Common myeloid progenitor, CD34-positive (primary cell): Measurements from ENCODE around the gene CTRL.

Experiments used
- CTCF ChIA-PET: fragments of 350-600 bp; sonication (Branson Sonifier 250); formaldehyde crosslinking; loops from one replicate; lab custom pipeline; 2021; ENCODE audit warnings: antibody characterized with exemption; lab: Charles Lee
- POLR2A ChIA-PET: fragments of 350-600 bp; sonication (Branson Sonifier 250); formaldehyde crosslinking; loops from one replicate; lab custom pipeline; 2021; ENCODE audit warnings: antibody characterized with exemption; lab: Charles Lee
- DNase-seq, 3 donors: peaks; one replicate each; pipeline versions ENCODE4 v3.0.0 to v3.0.0-alpha.2; 2013
- H3K27ac ChIP-seq, 2 experiments: 1 replicate in 1 of 2; 2 replicates in 1 of 2; pipeline ENCODE4 v1.7.0; 2013; ENCODE audit warnings: inconsistent platforms in 2 of 2, low read length in 2 of 2, mild to moderate bottlenecking in 2 of 2, low read depth in 1 of 2, moderate library complexity in 1 of 2; ENCODE audit not compliant: severe bottlenecking in 2 of 2, insufficient read depth in 1 of 2, poor library complexity in 1 of 2
- H3K27me3 ChIP-seq, 5 experiments: replicated peaks in 2 of 5; 1 replicate in 3 of 5; 2 replicates in 2 of 5; pipeline versions ENCODE4 v1.6.1 to v1.7.0; 2013; ENCODE audit warnings: low read length in 4 of 5, mild to moderate bottlenecking in 2 of 5, moderate library complexity in 2 of 5, inconsistent platforms in 1 of 5; ENCODE audit not compliant: insufficient read depth in 5 of 5, control insufficient read depth in 4 of 5
- H3K36me3 ChIP-seq, 4 experiments: 1 replicate in 2 of 4; 2 replicates in 2 of 4; pipeline versions ENCODE4 v1.6.1 to v1.7.0; 2013; ENCODE audit warnings: low read length in 3 of 4, control low read depth in 1 of 4, mild to moderate bottlenecking in 1 of 4; ENCODE audit not compliant: control insufficient read depth in 4 of 4, insufficient read depth in 4 of 4
- H3K4me1 ChIP-seq, 4 experiments: 1 replicate in 3 of 4; 2 replicates in 1 of 4; pipeline versions ENCODE4 v1.6.1 to v1.7.1; 2013; ENCODE audit warnings: low read length in 3 of 4, mild to moderate bottlenecking in 3 of 4, control low read depth in 1 of 4, inconsistent platforms in 1 of 4, moderate library complexity in 1 of 4; ENCODE audit not compliant: control insufficient read depth in 4 of 4, insufficient read depth in 4 of 4; ENCODE audit errors: control extremely low read depth in 1 of 4
- H3K4me3 ChIP-seq, 7 experiments: 1 replicate in 4 of 7; 2 replicates in 3 of 7; pipeline versions ENCODE4 v1.5.1 to v1.7.0; 2013; ENCODE audit warnings: mild to moderate bottlenecking in 7 of 7, low read length in 6 of 7, moderate library complexity in 6 of 7, inconsistent platforms in 2 of 7, low read depth in 2 of 7, control low read depth in 1 of 7; ENCODE audit not compliant: insufficient read depth in 4 of 7, control insufficient read depth in 1 of 7; ENCODE audit errors: extremely low read depth in 1 of 7
- H3K9me3 ChIP-seq, 5 experiments: 1 replicate in 4 of 5; 2 replicates in 1 of 5; pipeline versions ENCODE4 v1.6.1 to v1.7.1; 2013; ENCODE audit warnings: low read length in 4 of 5, mild to moderate bottlenecking in 2 of 5, inconsistent platforms in 1 of 5, low read depth in 1 of 5, moderate library complexity in 1 of 5; ENCODE audit not compliant: control insufficient read depth in 4 of 5, insufficient read depth in 2 of 5; ENCODE audit errors: control extremely low read depth in 1 of 5
- WGBS: methylation state at CpG from one replicate; pipeline ENCODE4 v1.1.5; 2013; ENCODE audit not compliant: insufficient coverage; 5-methylcytosine and 5-hydroxymethylcytosine counted together

Gene CTRL

DNA sequence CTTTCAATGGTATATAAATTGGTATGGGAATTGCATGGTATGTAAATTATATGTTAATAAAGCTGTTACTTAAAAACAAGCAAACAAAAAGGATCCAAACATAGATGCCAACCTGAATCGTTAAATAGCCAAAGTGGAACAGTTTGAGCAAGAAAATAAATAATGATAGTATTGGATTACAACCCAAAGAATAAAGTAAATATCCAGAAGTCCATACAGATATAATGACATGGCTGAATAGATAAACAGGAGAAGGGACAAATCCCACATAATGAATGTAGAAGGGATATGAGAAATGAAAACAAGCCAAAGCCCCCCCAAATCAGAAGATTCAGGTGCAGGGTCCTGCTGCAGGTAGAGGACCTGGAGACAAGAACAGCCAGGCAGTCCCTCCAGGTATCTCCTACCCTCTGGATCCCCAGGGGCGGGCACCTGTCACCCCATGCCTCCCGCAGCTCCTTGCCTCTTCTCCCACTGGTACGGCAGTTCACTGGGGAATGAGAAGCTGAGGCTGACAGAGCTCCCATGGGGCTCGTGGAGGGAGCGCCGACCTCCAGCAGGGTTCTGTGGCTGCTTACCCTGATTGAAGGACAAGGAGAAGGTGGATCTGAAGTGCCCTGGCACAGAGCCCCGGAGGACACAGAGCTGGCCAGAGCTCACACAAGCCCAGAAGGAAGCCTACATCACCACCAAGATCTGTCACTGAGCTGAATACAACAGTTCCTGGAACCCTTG lies 22.1 kb upstream of the CTRL start:
- Histone ChIP-seq H3K4me1 (no peaks in the 10 kb centered on the region), H3K4me3 (no peak overlapping the region), H3K36me3 (peaks cover 0 to 57% (median 15%) of the 10 kb centered on the region in 4 experiments), H3K27me3 (no peaks in the 10 kb centered on the region), H3K27ac (no peak overlapping the region), H3K9me3 (no peaks in the 10 kb centered on the region)
- WGBS, result 100% methylated on average over 6 of the region's 8 CpGs
- DNase-seq, result no peak
- ChIA-PET POLR2A (no interaction called here), CTCF (interaction anchor here (1.0 to 1.7 kb wide), 3 partner anchors 12 to 33 kb away, joined by 3 to 5 read pairs (median 3); no protein-coding TSS in a partner anchor)

DNA sequence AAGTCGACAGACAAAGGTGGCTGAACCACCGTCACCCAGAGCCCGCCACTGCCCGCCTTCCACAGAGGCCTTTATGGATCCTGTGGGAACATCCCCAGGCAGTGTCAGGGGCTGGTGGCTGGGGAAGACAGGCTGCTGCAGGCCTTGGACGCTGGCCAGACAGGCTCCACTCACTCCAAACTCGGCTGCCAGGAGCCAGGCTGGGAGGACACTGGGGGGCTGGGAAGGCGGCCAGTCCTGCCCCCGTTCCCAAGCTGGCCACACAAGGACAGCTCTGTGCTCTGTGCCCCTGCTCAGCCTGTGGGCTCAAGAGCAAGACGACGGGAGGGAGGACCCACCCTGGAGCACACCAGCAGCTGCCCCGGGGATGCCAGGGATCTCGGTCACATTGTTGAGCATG lies 19.8 kb upstream of the CTRL start:
- Histone ChIP-seq H3K27me3 (no peaks in the 10 kb centered on the region), H3K36me3 (peaks cover 2 to 65% (median 20%) of the 10 kb centered on the region in 4 experiments), H3K9me3 (no peaks in the 10 kb centered on the region), H3K4me3 (no peak overlapping the region), H3K27ac (no peak overlapping the region), H3K4me1 (no peaks in the 10 kb centered on the region)
- DNase-seq, result no peak
- ChIA-PET CTCF (interaction anchor here (1.0 to 1.7 kb wide), 7 partner anchors 9 to 89 kb away, joined by 3 to 5 read pairs (median 3); no protein-coding TSS in a partner anchor), POLR2A (no interaction called here)
- 94% methylated on average over 10 of the region's 12 CpGs for WGBS

DNA sequence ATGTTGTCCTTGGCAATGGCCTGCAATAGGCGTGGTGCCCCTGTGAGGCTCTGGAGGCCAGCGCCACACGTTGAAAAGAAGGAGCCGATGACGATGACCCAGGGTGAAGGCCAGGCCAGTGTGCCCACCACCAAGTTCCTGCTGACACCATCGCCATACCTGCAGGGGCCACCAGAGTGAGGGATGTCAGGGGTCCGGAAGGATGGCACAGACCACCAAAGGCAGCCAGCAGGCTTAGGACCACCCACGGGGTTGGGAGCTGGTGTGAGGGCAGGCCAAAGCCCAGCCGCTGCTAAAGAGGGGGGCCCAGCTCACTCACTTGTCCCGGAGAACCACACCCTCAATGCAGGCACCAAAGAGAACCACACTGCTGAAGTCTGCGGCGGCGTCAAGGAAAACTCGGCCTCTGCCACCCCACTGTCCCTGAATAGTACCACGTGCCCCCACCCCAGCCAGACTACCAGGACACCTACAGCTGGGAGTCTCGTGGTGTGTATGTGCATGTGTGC lies 18.7 kb upstream of the CTRL start:
- H3K4me1 ChIP-seq, result no peaks in the 10 kb centered on the region
- H3K27ac ChIP-seq, result no peak overlapping the region
- H3K27me3 ChIP-seq, result no peaks in the 10 kb centered on the region
- H3K9me3 ChIP-seq, result no peaks in the 10 kb centered on the region
- no peak overlapping the region for H3K4me3 ChIP-seq
- DNase-seq, result no peak
- ChIA-PET CTCF (interaction anchor here (0.7 to 1.7 kb wide), 8 partner anchors 8 to 30 kb away, joined by 3 to 5 read pairs (median 3); no protein-coding TSS in a partner anchor), POLR2A (interaction anchor here (0.6 kb wide), 1 partner anchor 14 kb away, joined by 3 read pairs; the partner anchor contains the start of gene PSMB10)
- WGBS, result 98% methylated on average over 15 of the region's 16 CpGs
- H3K36me3 ChIP-seq, result peaks cover 2 to 75% (median 26%) of the 10 kb centered on the region in 4 experiments

DNA sequence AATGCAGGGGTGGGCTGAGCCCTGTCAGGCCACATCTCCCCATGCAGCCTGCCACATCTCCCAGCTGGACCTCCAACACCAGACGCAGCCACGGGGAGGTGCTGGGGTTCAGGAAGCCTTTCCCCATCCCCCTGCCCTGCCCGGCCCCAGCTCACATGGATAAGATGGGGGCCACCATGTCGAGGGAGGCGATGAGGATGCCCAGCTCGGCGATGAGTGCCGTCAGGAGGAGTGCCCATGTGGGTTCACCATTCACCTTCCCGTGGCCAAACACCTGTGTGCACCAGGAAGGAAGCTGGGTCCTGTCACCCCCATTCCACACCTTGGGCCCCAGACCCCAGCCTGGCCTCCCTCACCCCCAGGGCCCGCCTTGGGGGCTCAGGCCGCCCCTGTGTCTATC lies 18.0 kb upstream of the CTRL start:
- WGBS, result 94% methylated on average over 9 of the region's 11 CpGs
- Histone ChIP-seq H3K27me3 (no peaks in the 10 kb centered on the region), H3K4me3 (no peak overlapping the region), H3K36me3 (peaks cover 2 to 81% (median 30%) of the 10 kb centered on the region in 4 experiments), H3K9me3 (no peaks in the 10 kb centered on the region), H3K27ac (no peak overlapping the region), H3K4me1 (no peaks in the 10 kb centered on the region)
- CTCF ChIA-PET, result interaction anchor here (1.1 kb wide), 3 partner anchors 18 to 31 kb away, joined by 3 read pairs; no protein-coding TSS in a partner anchor
- POLR2A ChIA-PET, result interaction anchor here (0.6 kb wide), 1 partner anchor 13 kb away, joined by 3 read pairs; the partner anchor contains the start of gene PSMB10
- no peak for DNase-seq

DNA sequence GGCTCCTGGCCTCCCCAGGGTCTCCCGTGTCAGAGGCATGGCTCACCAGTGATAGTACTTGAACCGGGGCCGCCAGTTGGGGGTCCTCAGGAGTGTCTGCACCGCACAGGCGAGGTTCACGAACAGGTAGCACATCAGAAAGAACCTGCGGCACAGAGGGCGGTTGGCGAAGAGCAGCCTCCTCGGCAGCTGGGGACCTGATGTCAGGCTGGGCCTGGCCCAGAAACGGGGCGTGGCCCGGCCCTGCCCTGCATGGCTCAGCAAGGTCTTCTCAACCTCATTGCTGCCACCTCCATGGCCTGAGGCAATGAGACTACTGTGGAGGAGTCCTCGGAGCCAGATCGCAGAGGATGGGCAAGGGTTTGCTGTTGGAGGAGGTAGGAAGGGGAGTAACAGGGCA lies 16.4 kb upstream of the CTRL start:
- Histone ChIP-seq H3K9me3 (no peaks in the 10 kb centered on the region), H3K27me3 (no peaks in the 10 kb centered on the region), H3K4me3 (no peak overlapping the region), H3K36me3 (peaks cover 2 to 75% (median 26%) of the 10 kb centered on the region in 4 experiments), H3K27ac (no peak overlapping the region), H3K4me1 (no peaks in the 10 kb centered on the region)
- DNase-seq, result no peak
- 97% methylated on average over 15 of the region's 15 CpGs for WGBS
- ChIA-PET CTCF (interaction anchor here (1.6 kb wide), 1 partner anchor 92 kb away, joined by 4 read pairs; no protein-coding TSS in a partner anchor), POLR2A (interaction anchor here (1.2 kb wide), 1 partner anchor 12 kb away, joined by 3 read pairs; no protein-coding TSS in a partner anchor)

DNA sequence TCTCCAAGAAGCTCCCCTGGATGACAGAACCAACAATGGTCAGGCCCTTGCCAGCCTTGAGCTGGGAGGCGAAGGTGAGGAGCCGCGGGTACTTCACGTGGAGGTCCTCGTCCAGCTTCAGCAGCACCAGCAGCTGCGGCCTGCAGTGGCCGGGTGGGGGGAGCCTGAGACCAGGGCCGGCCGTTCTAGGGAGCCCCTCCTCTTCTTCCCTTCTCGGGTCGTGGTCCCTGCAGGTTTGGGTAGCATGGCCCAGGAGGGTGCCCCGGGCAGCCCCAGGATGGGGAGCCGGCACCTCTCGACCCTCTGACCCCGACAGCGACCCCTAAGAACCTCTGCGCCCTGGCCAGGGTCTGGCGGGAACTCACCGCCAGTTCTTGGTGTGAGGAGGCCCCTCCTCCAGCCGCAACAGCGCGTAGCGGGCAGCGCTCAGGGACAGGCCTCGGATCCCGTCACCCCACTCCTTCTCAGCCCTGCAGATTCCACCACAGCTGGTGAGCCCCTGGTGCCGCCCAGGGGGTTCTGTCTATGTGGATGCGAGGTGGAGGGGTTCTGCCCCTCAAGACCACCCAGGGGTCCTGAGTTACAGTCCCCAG lies 15.4 kb upstream of the CTRL start:
- no peak overlapping the region for H3K4me3 ChIP-seq
- 97% methylated on average over 23 of the region's 28 CpGs for WGBS
- no peak for DNase-seq
- no peaks in the 10 kb centered on the region for H3K9me3 ChIP-seq
- ChIA-PET CTCF (interaction anchor here (0.7 to 1.6 kb wide), 5 partner anchors 19 to 129 kb away, joined by 3 to 4 read pairs (median 3); no protein-coding TSS in a partner anchor), POLR2A (interaction anchor here (1.0 kb wide), 1 partner anchor 10 kb away, joined by 4 read pairs; the partner anchor contains the start of gene PSMB10)
- H3K36me3 ChIP-seq, result peaks cover 2 to 81% (median 28%) of the 10 kb centered on the region in 4 experiments
- H3K27me3 ChIP-seq, result no peaks in the 10 kb centered on the region
- no peak overlapping the region for H3K27ac ChIP-seq
- H3K4me1 ChIP-seq, result no peaks in the 10 kb centered on the region
